Body of pancreas (tissue), 4 donors: ENCODE results near the gene NPHP4. TPM values are rescaled to one million over a fixed set of nuclear protein-coding genes. Genes with fewer than 3 reads are reported as not detected.

Experiments
- ATAC-seq: fragments of 150-250 bp; one replicate; pipeline ENCODE4 v1.9.1; 2016
- DNase-seq, 4 donors: peaks; one replicate each; pipeline ENCODE4 v3.0.0-alpha.2; 2019
- H3K27ac ChIP-seq, 4 donors: fragments of 200-600 bp; sonication (generic); 1 replicate in 3 of 4; 2 replicates in 1 of 4; pipeline versions ENCODE4 v1.5.1 to v1.6.1; 2016 to 2019; ENCODE audit warnings: mild to moderate bottlenecking in 1 of 4, mixed read lengths in 1 of 4, moderate library complexity in 1 of 4
- H3K27me3 ChIP-seq, 2 donors: fragments of 200-600 bp; sonication (generic); one replicate each; pipeline ENCODE4 v1.6.0; 2016; ENCODE audit warnings: mild to moderate bottlenecking in 1 of 2
- H3K36me3 ChIP-seq, 2 donors: fragments of 200-600 bp; sonication (generic); replicated peaks in 1 of 2; 2 replicates each; pipeline ENCODE4 v1.5.1; 2016; ENCODE audit warnings: low read depth in 2 of 2; ENCODE audit not compliant: insufficient read depth in 1 of 2
- H3K4me1 ChIP-seq: fragments of 200-600 bp; sonication (generic); one replicate; pipeline ENCODE4 v1.6.0; 2016
- H3K4me3 ChIP-seq, 2 donors: fragments of 200-600 bp; sonication (generic); 1 replicate in 1 of 2; 2 replicates in 1 of 2; pipeline ENCODE4 v1.5.1; 2016 to 2019
- H3K9me3 ChIP-seq, 3 donors: fragments of 200-600 bp; sonication (generic); 1 replicate in 2 of 3; 2 replicates in 1 of 3; pipeline ENCODE4 v1.5.1; 2016
- CTCF ChIP-seq, 7 experiments: fragments of 450-650 bp in 4 of 7; fragments of 200-600 bp in 3 of 7; sonication (generic) in 3 of 7; IDR thresholded peaks; one replicate each; pipeline ENCODE4 v1.5.1; 2016 to 2019; ENCODE audit warnings: antibody characterized with exemption in 7 of 7
- POLR2A ChIP-seq, 3 donors: fragments of 450-650 bp; IDR thresholded peaks; one replicate each; pipeline ENCODE4 v1.6.1; 2016; ENCODE audit warnings: antibody characterized with exemption in 3 of 3, mild to moderate bottlenecking in 2 of 3
- WGBS, 2 donors: methylation state at CpG; one replicate each; pipeline ENCODE4 v1.1.5; 2017; 5-methylcytosine and 5-hydroxymethylcytosine counted together
- intact Hi-C: fragments of 100-400 bp; cut with DNase I; formaldehyde crosslinking; loops from one replicate; pipeline ENCODE4 v1.15.1; 2023
- total RNA-seq, 2 donors: library from RNA; depleted of rRNA; stranded (reverse); fragments of >200 nt; gene quantifications; one replicate each; pipeline ENCODE4 v1.1.0, GENCODE V29; 2016

NPHP4 gene
- total RNA-seq, 2 donors from 2014 or later, result 10.4 to 48.5 TPM

- TF ChIP-seq POLR2A (IDR thresholded peaks at IDR 0.05), result no peak
- TF ChIP-seq CTCF (IDR thresholded peaks at IDR 0.05), result no peak
- DNase-seq (no peak), ATAC-seq (no peak)
- no peaks in the 10 kb centered on the region for H3K36me3 ChIP-seq
- WGBS, 2 donors, result 93 to 95% methylated on average over 5 of the region's 5 CpGs
- H3K9me3 ChIP-seq, result no peaks in the 10 kb centered on the region
- intact Hi-C loops, result no loop called here
- no peaks in the 10 kb centered on the region for H3K4me1 ChIP-seq
- H3K27me3 ChIP-seq, result no peaks in the 10 kb centered on the region
- H3K27ac ChIP-seq, result no peak overlapping the region
- no peak overlapping the region for H3K4me3 ChIP-seq
Observed at GRCh38 chr1:5936126-5936525, 56.1 kb downstream of the NPHP4 start.

- no peak overlapping the region for H3K4me3 ChIP-seq
- H3K4me1 ChIP-seq, result no peaks in the 10 kb centered on the region
- no peaks in the 10 kb centered on the region for H3K36me3 ChIP-seq
- H3K27me3 ChIP-seq, result no peaks in the 10 kb centered on the region
- ATAC-seq (no peak), DNase-seq (no peak)
- H3K27ac ChIP-seq, result no peak overlapping the region
- 86 to 90% methylated on average over 6 of the region's 6 CpGs for WGBS, 2 donors
- H3K9me3 ChIP-seq, result no peaks in the 10 kb centered on the region
- intact Hi-C loops, result no loop called here
- no peak for TF ChIP-seq CTCF (IDR thresholded peaks at IDR 0.05)
- TF ChIP-seq POLR2A (IDR thresholded peaks at IDR 0.05), result no peak
Observed at GRCh38 chr1:5935026-5935425, 57.2 kb downstream of the NPHP4 start.

GRCh38 chr1:5934058-5934884 is 58.0 kb downstream of the NPHP4 start:
- no peak overlapping the region for H3K27ac ChIP-seq
- ATAC-seq, result no peak

GRCh38 chr1:5933676-5934057 is 58.6 kb downstream of the NPHP4 start:
- 71 to 79% methylated on average over 7 of the region's 7 CpGs for WGBS, 2 donors
- DNase-seq, result no peak
- H3K27me3 ChIP-seq, result no peaks in the 10 kb centered on the region
- H3K9me3 ChIP-seq, result no peaks in the 10 kb centered on the region
- TF ChIP-seq POLR2A (IDR thresholded peaks at IDR 0.05) (no peak), CTCF (IDR thresholded peaks at IDR 0.05) (no peak)
- ATAC-seq, result no peak
- no peaks in the 10 kb centered on the region for H3K4me1 ChIP-seq
- no peak overlapping the region for H3K4me3 ChIP-seq
- no peaks in the 10 kb centered on the region for H3K36me3 ChIP-seq
- H3K27ac ChIP-seq, result no peak overlapping the region
- intact Hi-C loops, result no loop called here

More at GRCh38 chr1:5934058-5934884, 58.0 kb downstream of the NPHP4 start:
- H3K27me3 ChIP-seq, result no peaks in the 10 kb centered on the region
- H3K4me1 ChIP-seq, result no peaks in the 10 kb centered on the region
- no peak overlapping the region for H3K4me3 ChIP-seq
- 93 to 95% methylated on average over 8 to 20 of the region's 20 CpGs for WGBS, 2 donors
- no peak for TF ChIP-seq POLR2A (IDR thresholded peaks at IDR 0.05)
- TF ChIP-seq CTCF (IDR thresholded peaks at IDR 0.05), result no peak
- no peaks in the 10 kb centered on the region for H3K36me3 ChIP-seq
- no peaks in the 10 kb centered on the region for H3K9me3 ChIP-seq
- no peak for DNase-seq
- intact Hi-C loops, result no loop called here

GRCh38 chr1:5933050-5933449 is 59.2 kb downstream of the NPHP4 start:
- intact Hi-C loops, result no loop called here
- no peak for TF ChIP-seq CTCF (IDR thresholded peaks at IDR 0.05)
- TF ChIP-seq POLR2A (IDR thresholded peaks at IDR 0.05), result no peak
- no peaks in the 10 kb centered on the region for H3K4me1 ChIP-seq
- no peaks in the 10 kb centered on the region for H3K9me3 ChIP-seq
- WGBS, 2 donors, result 93 to 98% methylated on average over 6 of the region's 6 CpGs
- no peak overlapping the region for H3K4me3 ChIP-seq
- no peak overlapping the region for H3K27ac ChIP-seq
- no peak for DNase-seq
- H3K36me3 ChIP-seq, result no peaks in the 10 kb centered on the region
- H3K27me3 ChIP-seq, result no peaks in the 10 kb centered on the region
- no peak for ATAC-seq
